Right cardiac atrium (tissue), 5 donors: ENCODE data around the gene LNPEP. TPM values are rescaled to one million over a fixed set of nuclear protein-coding genes. Genes with fewer than 3 reads are reported as not detected.
A peak's percentile ranks its signal among the peaks of the same experiment; 100 is the strongest.

Experiments used
- ATAC-seq, 2 donors: fragments of 200-7000 bp; cut with Tn5 transposase; one replicate each; pipeline versions ENCODE4 v1.8.0 to v1.9.1; 2020; ENCODE audit warnings: moderate library complexity in 2 of 2, mild to moderate bottlenecking in 1 of 2
- DNase-seq, 3 donors: peaks; one replicate each; pipeline ENCODE4 v3.0.0-alpha.2; 2020
- H3K27ac ChIP-seq: one replicate; pipeline ENCODE4 v1.5.1; 2013; ENCODE audit warnings: mild to moderate bottlenecking, low read length, control low read depth, moderate library complexity
- H3K27me3 ChIP-seq: one replicate; pipeline ENCODE4 v1.6.1; 2013; ENCODE audit not compliant: control insufficient read depth, insufficient read depth
- H3K4me1 ChIP-seq: one replicate; pipeline ENCODE4 v1.6.1; 2013; ENCODE audit warnings: low read length; ENCODE audit not compliant: control insufficient read depth, insufficient read depth
- H3K4me3 ChIP-seq: one replicate; pipeline ENCODE4 v1.5.1; 2013; ENCODE audit warnings: low read length, control low read depth
- H3K9me3 ChIP-seq: one replicate; pipeline ENCODE4 v1.6.1; 2013; ENCODE audit warnings: low read length; ENCODE audit not compliant: control insufficient read depth
- WGBS: extraction: QIAGEN DNeasy Blood & Tissue Kit; methylation state at CpG from one replicate; pipeline ENCODE4 v1.1.7; 2013; 5-methylcytosine and 5-hydroxymethylcytosine counted together
- intact Hi-C, 4 donors: fragments of 100-400 bp; cut with DNase I; formaldehyde crosslinking; loops; one replicate each; pipeline versions ENCODE4 v1.11.0 to v1.14.0; 2022 to 2023
- long read RNA-seq, 4 donors: library from polyadenylated mRNA; unstranded; transcript quantifications; one replicate each; pipeline ENCODE4 v2.0.0, GENCODE V29; 2020 to 2021
- polyA plus RNA-seq: library from polyadenylated mRNA; stranded (reverse); fragments of 200-250 nt; gene quantifications from one replicate; pipeline ENCODE4 v1.2.3, GENCODE V29; 2013
- total RNA-seq, 4 donors: library from RNA; stranded (reverse); fragmentation: NEBNext Ultra II Directional; extraction: Animal tissue kit (Norgen Biotek cat#: 25700); gene quantifications; one replicate each; pipeline ENCODE4 v1.2.1, GENCODE V29; 2021
- donor health status: healthy with polysubstance abuse.
- donor health status: DM: no; HTN: yes; CAD: no.
- donor health status: DM: no; HTN: no; CAD: no.
- donor health status: DM: no; HTN: yes; CAD: no; lungs with severe emphysema.
- donor health status: DM: yes; HTN: yes; CAD: no.

The LNPEP gene
- total RNA-seq (10 to 100 TPM; 56.5 to 70.1 (median 63.6) TPM), polyA plus RNA-seq (15.7 TPM)
- long read RNA-seq, donor 1, full-length matches to known transcripts = 25 of 70 reads
- long read RNA-seq, donor 1, partial matches to known transcripts = 22 of 70 reads
- long read RNA-seq, donor 1, other reads (novel, unspliced or antisense) = 23 of 70 reads
- long read RNA-seq, donor 2, full-length matches to known transcripts = 11 of 15 reads
- long read RNA-seq, donor 2, partial matches to known transcripts = 2 of 15 reads
- long read RNA-seq, donor 2, other reads (novel, unspliced or antisense) = 2 of 15 reads
- long read RNA-seq, donor 3, full-length matches to known transcripts = 79 of 134 reads
- long read RNA-seq, donor 3, partial matches to known transcripts = 27 of 134 reads
- long read RNA-seq, donor 3, other reads (novel, unspliced or antisense) = 28 of 134 reads
- long read RNA-seq, donor 4, full-length matches to known transcripts = 8 of 19 reads
- long read RNA-seq, donor 4, partial matches to known transcripts = 4 of 19 reads
- long read RNA-seq, donor 4, other reads (novel, unspliced or antisense) = 7 of 19 reads

GRCh38 chr5:96935559-96936430 is at the start of gene LNPEP:
TSS of gene LNPEP (plus strand) at chr5:96936080. CDS start at chr5:96936156, 76 bp downstream.
- Histone ChIP-seq H3K4me3 (peak within 1 kb of the TSS; percentile 94), H3K9me3 (no peaks in the 10 kb centered on the region), H3K4me1 (no peaks in the 10 kb centered on the region), H3K27ac (peak within 1 kb of the TSS; percentile 97), H3K27me3 (no peaks in the 10 kb centered on the region)
- intact Hi-C loops = loop anchor here in 1 of 4 donors (5.0 kb wide), 1 partner anchor 42 kb away; no protein-coding TSS in a partner anchor
- WGBS = under 1% methylated on average over 79 of the region's 79 CpGs
- ATAC-seq = peak; percentile 93 to 94
- peak; percentile 96 to 98 (median 98) for DNase-seq

DNA sequence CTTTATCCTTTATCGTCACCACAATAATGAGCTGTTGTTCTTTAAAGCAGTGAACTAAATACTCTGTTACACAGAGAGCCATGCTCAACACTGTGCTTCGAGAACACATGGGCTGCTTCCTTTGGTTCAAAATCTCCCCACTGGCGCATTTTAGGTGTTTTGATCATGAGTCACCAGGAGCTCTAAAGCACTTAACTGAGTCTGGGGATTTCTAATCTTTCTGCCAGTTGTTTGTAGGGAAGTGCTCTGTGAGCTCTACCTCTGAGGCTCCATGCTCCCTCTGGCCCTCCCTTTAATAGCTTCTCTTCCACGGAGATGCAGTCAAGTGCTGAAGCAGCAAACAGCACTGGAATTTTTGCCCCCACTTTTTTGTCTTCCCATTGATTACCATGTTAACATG is 42.5 kb upstream of the LNPEP start:
- peak in 1 of 2 donors; percentile 13 for ATAC-seq
- intact Hi-C loops = no loop called here
- Histone ChIP-seq H3K4me1 (no peaks in the 10 kb centered on the region), H3K9me3 (no peaks in the 10 kb centered on the region), H3K27me3 (no peaks in the 10 kb centered on the region), H3K27ac (no peak overlapping the region), H3K4me3 (no peak overlapping the region)
- WGBS = 77% methylated on average over 4 of the region's 4 CpGs
- DNase-seq = no peak

GRCh38 chr5:96896276-96896675 is 39.6 kb upstream of the LNPEP start:
- H3K27me3 ChIP-seq = no peaks in the 10 kb centered on the region
- no peak overlapping the region for H3K27ac ChIP-seq
- ATAC-seq = no peak
- intact Hi-C loops = no loop called here
- no peak for DNase-seq
- H3K9me3 ChIP-seq = no peaks in the 10 kb centered on the region
- H3K4me1 ChIP-seq = no peaks in the 10 kb centered on the region
- WGBS = 75% methylated on average over 4 of the region's 4 CpGs
- H3K4me3 ChIP-seq = no peak overlapping the region

- no peak for DNase-seq
- Histone ChIP-seq H3K9me3 (no peaks in the 10 kb centered on the region), H3K4me1 (no peaks in the 10 kb centered on the region), H3K27ac (no peak overlapping the region), H3K27me3 (no peaks in the 10 kb centered on the region), H3K4me3 (no peak overlapping the region)
- no peak for ATAC-seq
- 59% methylated on average over 3 of the region's 3 CpGs for WGBS
- intact Hi-C loops = no loop called here
These were observed 39.1 kb upstream of the LNPEP start for GRCh38 chr5:96896806-96897205.

- ATAC-seq (no peak), DNase-seq (no peak)
- Histone ChIP-seq H3K27ac (no peak overlapping the region), H3K4me3 (no peak overlapping the region), H3K9me3 (no peaks in the 10 kb centered on the region), H3K27me3 (no peaks in the 10 kb centered on the region), H3K4me1 (no peaks in the 10 kb centered on the region)
- intact Hi-C loops = no loop called here
- 88% methylated on average over 6 of the region's 6 CpGs for WGBS
These were observed 34.5 kb upstream of the LNPEP start for GRCh38 chr5:96901384-96901783.

- no peaks in the 10 kb centered on the region for H3K9me3 ChIP-seq
- H3K4me3 ChIP-seq = no peak overlapping the region
- DNase-seq (no peak), ATAC-seq (no peak)
- no peaks in the 10 kb centered on the region for H3K4me1 ChIP-seq
- H3K27ac ChIP-seq = no peak overlapping the region
- no peaks in the 10 kb centered on the region for H3K27me3 ChIP-seq
- intact Hi-C loops = no loop called here
- 93% methylated on average over 1 of the region's 1 CpG for WGBS
These were observed 34.0 kb upstream of the LNPEP start for GRCh38 chr5:96901841-96902240.

GRCh38 chr5:96902876-96903275 is 33.0 kb upstream of the LNPEP start:
- DNase-seq (no peak), ATAC-seq (no peak)
- Histone ChIP-seq H3K4me3 (no peak overlapping the region), H3K27me3 (no peaks in the 10 kb centered on the region), H3K4me1 (no peaks in the 10 kb centered on the region), H3K27ac (no peak overlapping the region), H3K9me3 (no peaks in the 10 kb centered on the region)
- 98% methylated on average over 3 of the region's 3 CpGs for WGBS
- intact Hi-C loops = no loop called here

DNA sequence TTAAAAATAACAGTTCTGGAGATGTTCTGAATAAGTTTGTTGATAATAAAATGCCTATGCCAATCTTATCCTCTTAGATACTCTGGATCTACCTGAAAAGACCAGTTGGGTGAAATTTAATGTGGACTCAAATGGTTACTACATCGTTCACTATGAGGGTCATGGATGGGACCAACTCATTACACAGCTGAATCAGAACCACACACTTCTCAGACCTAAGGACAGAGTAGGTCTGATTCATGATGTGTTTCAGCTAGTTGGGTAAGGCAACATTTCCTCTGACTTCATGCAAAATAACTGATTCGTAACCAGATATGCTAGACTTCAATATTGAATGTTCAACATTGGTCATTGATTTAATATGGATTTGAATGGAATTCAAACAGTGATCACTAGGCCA is 32.6 kb upstream of the LNPEP start:
- DNase-seq (no peak), ATAC-seq (no peak)
- no peak overlapping the region for H3K4me3 ChIP-seq
- 98% methylated on average over 2 of the region's 2 CpGs for WGBS
- no peaks in the 10 kb centered on the region for H3K4me1 ChIP-seq
- intact Hi-C loops = no loop called here
- H3K27ac ChIP-seq = no peak overlapping the region
- no peaks in the 10 kb centered on the region for H3K9me3 ChIP-seq
- H3K27me3 ChIP-seq = no peaks in the 10 kb centered on the region

DNA sequence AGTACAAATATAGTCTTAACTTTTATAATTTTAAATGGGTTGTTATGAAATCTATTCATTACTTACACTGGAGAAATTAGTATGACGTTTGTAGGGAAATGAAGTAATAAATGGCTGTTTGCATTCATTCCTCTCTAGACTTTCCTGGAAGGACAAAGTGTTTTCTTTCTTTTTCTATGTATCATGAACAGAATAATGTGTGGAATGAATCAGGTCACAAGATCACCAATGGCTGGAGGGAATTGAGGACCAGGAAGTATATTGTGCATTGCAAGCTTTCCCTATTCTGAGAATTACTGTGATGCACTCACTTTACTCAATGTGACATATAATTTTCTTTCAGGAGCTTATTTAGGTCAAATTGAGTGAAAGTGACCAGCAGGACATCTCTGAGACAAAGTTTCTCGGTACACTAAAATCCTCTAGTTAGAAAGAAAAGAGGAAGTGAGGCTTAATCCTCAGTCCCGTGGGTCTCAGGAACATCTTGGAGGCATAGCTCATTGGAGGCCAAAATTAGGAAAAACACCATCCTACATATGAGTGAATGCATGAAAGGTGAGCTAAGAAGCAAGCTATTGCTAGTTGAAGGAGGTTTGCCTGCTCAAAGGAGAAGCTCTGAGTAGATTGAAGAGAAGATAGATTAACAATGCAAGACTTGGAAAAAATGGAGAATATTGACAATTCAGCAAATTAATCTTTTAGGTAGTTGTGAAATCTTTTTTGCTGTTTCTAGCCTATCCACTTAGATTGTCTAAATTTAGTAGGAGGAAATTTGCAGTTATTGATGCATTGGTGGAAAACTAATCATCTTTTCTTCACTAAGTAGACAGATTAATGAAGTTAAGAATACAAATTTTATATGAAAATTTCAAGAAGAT is 31.6 kb upstream of the LNPEP start:
- Histone ChIP-seq H3K27ac (no peak overlapping the region), H3K4me1 (no peaks in the 10 kb centered on the region), H3K9me3 (no peaks in the 10 kb centered on the region), H3K27me3 (no peaks in the 10 kb centered on the region), H3K4me3 (no peak overlapping the region)
- no peak for DNase-seq
- ATAC-seq = no peak
- 63% methylated on average over 3 of the region's 3 CpGs for WGBS
- intact Hi-C loops = no loop called here

- H3K27ac ChIP-seq = no peak overlapping the region
- intact Hi-C loops = no loop called here
- no peaks in the 10 kb centered on the region for H3K27me3 ChIP-seq
- DNase-seq = no peak
- H3K4me3 ChIP-seq = no peak overlapping the region
- no peaks in the 10 kb centered on the region for H3K4me1 ChIP-seq
- no peak for ATAC-seq
- H3K9me3 ChIP-seq = no peaks in the 10 kb centered on the region
- WGBS = 76% methylated on average over 3 of the region's 3 CpGs
These were observed 30.0 kb upstream of the LNPEP start for GRCh38 chr5:96905864-96906263.
